Muscle layer of colon (tissue), 2 donors: ENCODE results near the gene CCDC116.
"Not testable (repeated sequence)": the region's sequence is repeated elsewhere in the genome, so short reads cannot be mapped to it uniquely, and the experiment has no call there.

ENCODE experiments used
- H3K27ac ChIP-seq: one replicate; pipeline ENCODE4 v1.7.0; 2013; ENCODE audit warnings: low read depth, mild to moderate bottlenecking, low read length, moderate library complexity
- H3K27me3 ChIP-seq, 2 donors: one replicate each; pipeline ENCODE4 v1.7.0; 2013; ENCODE audit warnings: low read length in 2 of 2, mild to moderate bottlenecking in 2 of 2; ENCODE audit not compliant: insufficient read depth in 2 of 2, control insufficient read depth in 1 of 2
- H3K36me3 ChIP-seq: one replicate; pipeline ENCODE4 v1.7.0; 2013; ENCODE audit warnings: mild to moderate bottlenecking, low read length; ENCODE audit not compliant: insufficient read depth
- H3K4me1 ChIP-seq: one replicate; pipeline ENCODE4 v1.7.0; 2013; ENCODE audit warnings: mild to moderate bottlenecking, low read length; ENCODE audit not compliant: insufficient read depth
- H3K4me3 ChIP-seq, 2 donors: one replicate each; pipeline ENCODE4 v1.7.0; 2013; ENCODE audit warnings: low read length in 2 of 2, low read depth in 1 of 2, mild to moderate bottlenecking in 1 of 2, moderate library complexity in 1 of 2
- H3K9ac ChIP-seq: one replicate; pipeline ENCODE4 v1.7.0; 2013; ENCODE audit warnings: low read length
- H3K9me3 ChIP-seq: one replicate; pipeline ENCODE4 v1.7.0; 2013; ENCODE audit warnings: mild to moderate bottlenecking, low read length
- donor health status: abdominal sarcoma.
- donor health status: Adenocarcinoma of cecum.

The CCDC116 gene

GRCh38 chr22:21612858-21613257 is 19.7 kb upstream of the CCDC116 start:
- Histone ChIP-seq H3K4me3 (no peak overlapping the region), H3K27me3 (no peaks in the 10 kb centered on the region), H3K36me3 (peaks cover 31% of the 10 kb centered on the region), H3K9ac (no peak overlapping the region), H3K4me1 (no peaks in the 10 kb centered on the region), H3K27ac (no peak overlapping the region), H3K9me3 (no peaks in the 10 kb centered on the region)

DNA sequence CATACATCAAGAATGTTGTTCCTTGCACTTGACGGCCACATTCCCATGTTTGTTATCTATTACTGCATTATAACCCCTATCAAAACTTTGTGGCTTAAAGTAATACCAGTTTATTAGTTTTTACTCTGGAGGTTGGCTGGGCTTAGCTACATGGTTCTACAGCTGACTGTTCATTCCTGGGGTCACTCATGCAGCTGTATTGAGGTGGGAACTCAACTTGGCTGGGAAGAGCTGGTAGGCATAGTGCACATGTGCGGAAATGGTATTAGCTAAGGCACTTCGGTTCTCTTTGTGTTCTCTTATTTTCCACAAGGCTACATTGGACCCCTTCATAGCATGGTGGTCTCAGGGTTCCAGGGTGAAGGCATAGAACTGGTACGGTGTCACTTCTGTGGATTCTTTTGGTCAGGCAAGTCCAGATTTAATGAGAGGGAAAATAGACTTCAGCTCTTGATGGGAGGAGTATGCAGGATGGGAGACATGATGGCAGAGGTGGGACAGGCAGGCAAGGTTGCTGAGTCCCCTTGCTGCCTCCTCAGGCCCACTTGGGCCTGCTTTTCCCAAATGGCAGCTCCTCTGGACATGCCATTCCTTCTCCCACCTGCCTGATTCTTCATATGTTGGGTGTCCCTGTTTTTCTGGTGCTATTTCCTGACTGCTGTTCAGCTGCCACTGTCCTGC is 18.9 kb upstream of the CCDC116 start:
- Histone ChIP-seq H3K4me3 (no peak overlapping the region), H3K36me3 (peaks cover 31% of the 10 kb centered on the region), H3K9me3 (no peaks in the 10 kb centered on the region), H3K4me1 (no peaks in the 10 kb centered on the region), H3K27me3 (no peaks in the 10 kb centered on the region), H3K27ac (no peak overlapping the region), H3K9ac (no peak overlapping the region)

DNA sequence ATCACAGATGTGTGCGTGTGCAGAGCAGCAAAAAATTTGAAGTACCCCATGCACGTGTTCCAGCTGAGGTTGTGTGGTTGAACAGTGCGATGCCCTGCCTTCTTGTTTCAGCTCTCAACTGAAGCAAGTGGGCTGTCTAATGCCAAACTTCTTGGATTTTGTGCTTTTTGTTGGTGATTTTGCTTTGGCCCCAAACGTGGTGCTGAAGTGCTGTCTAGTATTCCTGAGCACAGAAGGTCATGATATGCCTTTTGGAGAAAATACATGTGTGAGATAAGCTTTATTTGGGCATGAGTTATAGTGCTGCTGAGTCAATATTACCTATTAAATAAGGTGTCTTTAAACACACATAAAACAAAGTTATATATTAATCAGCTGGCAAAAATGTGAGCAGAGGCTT is 16.8 kb upstream of the CCDC116 start:
- peaks cover 31% of the 10 kb centered on the region for H3K36me3 ChIP-seq
- no peak overlapping the region for H3K27ac ChIP-seq
- H3K9ac ChIP-seq, result no peak overlapping the region
- no peak overlapping the region for H3K4me3 ChIP-seq
- H3K27me3 ChIP-seq, result no peaks in the 10 kb centered on the region
- no peaks in the 10 kb centered on the region for H3K4me1 ChIP-seq
- no peaks in the 10 kb centered on the region for H3K9me3 ChIP-seq

GRCh38 chr22:21617337-21617736 is 15.2 kb upstream of the CCDC116 start:
- peaks cover 20% of the 10 kb centered on the region for H3K36me3 ChIP-seq
- H3K9ac ChIP-seq, H3K9me3 ChIP-seq, H3K27ac ChIP-seq, H3K27me3 ChIP-seq, H3K4me3 ChIP-seq, H3K4me1 ChIP-seq: not testable (repeated sequence)

DNA sequence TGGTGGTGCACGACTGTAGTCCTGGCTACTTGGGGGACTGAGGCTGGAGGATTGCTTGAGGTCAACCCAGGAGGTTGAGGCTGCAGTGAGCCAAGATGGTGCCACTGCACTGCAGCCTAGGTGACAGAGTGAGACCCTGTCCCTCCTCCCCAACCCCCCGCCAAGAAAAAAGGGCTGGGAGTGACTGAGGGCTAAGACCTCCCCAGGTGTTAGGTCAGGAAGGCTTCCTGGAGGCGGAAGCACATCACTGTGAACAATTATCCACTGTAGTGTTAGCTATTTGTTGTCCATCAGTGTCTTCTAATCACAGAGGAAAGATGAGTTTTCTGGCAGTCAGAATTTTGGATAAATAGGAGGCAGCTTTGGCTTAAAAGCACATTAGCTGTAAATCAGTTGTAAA is 11.5 kb upstream of the CCDC116 start:
- Histone ChIP-seq H3K4me3 (no peak overlapping the region), H3K9ac (no peak overlapping the region), H3K4me1 (peaks cover 21% of the 10 kb centered on the region), H3K36me3 (peaks cover 4% of the 10 kb centered on the region), H3K27ac (no peak overlapping the region), H3K9me3 (no peaks in the 10 kb centered on the region), H3K27me3 (no peaks in the 10 kb centered on the region)

- H3K27ac ChIP-seq, result no peak overlapping the region
- H3K36me3 ChIP-seq, result peaks cover 4% of the 10 kb centered on the region
- no peaks in the 10 kb centered on the region for H3K9me3 ChIP-seq
- H3K27me3 ChIP-seq, result no peaks in the 10 kb centered on the region
- no peak overlapping the region for H3K4me3 ChIP-seq
- no peak overlapping the region for H3K9ac ChIP-seq
- H3K4me1 ChIP-seq, result peaks cover 21% of the 10 kb centered on the region
Measured at GRCh38 chr22:21622011-21622918, 10.3 kb upstream of the CCDC116 start.

DNA sequence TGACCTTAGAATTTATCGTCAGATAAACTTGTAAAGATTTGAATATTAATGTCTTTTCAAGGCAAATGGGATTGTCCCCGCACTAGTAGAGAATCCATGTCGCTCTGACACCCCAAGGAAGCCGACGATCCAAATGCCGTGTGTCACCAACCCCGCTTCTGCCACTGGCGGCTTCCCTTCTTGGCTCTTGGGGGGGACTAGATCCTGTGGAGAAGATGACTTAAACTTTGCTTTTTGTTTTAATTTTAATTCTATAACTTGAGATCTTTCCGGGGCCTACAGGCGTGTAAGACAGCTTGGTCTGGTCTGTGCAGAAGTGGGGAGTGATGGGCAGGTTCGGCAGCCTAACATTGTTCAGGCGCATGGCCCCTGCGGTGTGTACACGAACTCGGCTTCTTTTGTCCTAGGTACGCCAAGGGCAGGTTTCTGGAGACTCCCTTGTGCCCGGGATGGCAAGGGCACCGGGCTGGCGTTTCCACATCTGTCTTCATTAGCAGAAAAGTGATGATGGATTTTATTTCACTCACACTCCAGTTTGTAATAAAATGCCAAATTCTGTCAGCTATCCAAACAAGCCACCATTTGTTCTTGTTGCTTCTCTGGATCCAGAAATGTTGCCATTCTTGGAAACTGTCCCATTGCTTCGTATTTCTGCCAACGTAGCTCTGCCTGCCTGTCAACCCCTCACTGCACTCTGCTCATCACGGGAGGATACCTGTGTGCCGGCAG is 9.5 kb upstream of the CCDC116 start:
- Histone ChIP-seq H3K27me3 (no peaks in the 10 kb centered on the region), H3K4me3 (no peak overlapping the region), H3K36me3 (peaks cover 4% of the 10 kb centered on the region), H3K4me1 (peaks cover 21% of the 10 kb centered on the region), H3K9me3 (no peaks in the 10 kb centered on the region), H3K9ac (no peak overlapping the region), H3K27ac (no peak overlapping the region)

GRCh38 chr22:21623648-21623970 is 9.0 kb upstream of the CCDC116 start:
- no peak overlapping the region for H3K4me3 ChIP-seq
- peaks cover 4% of the 10 kb centered on the region for H3K36me3 ChIP-seq
- H3K4me1 ChIP-seq, result peaks cover 21% of the 10 kb centered on the region
- H3K9me3 ChIP-seq, result no peaks in the 10 kb centered on the region
- H3K27ac ChIP-seq, result no peak overlapping the region
- H3K9ac ChIP-seq, result no peak overlapping the region
- H3K27me3 ChIP-seq, result no peaks in the 10 kb centered on the region

- no peak overlapping the region for H3K9ac ChIP-seq
- H3K9me3 ChIP-seq, result no peaks in the 10 kb centered on the region
- no peaks in the 10 kb centered on the region for H3K27me3 ChIP-seq
- H3K4me3 ChIP-seq, result no peak overlapping the region
- peaks cover 24% of the 10 kb centered on the region for H3K4me1 ChIP-seq
- H3K36me3 ChIP-seq, result peaks cover 4% of the 10 kb centered on the region
- H3K27ac ChIP-seq, result no peak overlapping the region
Measured at GRCh38 chr22:21624120-21624879, 8.3 kb upstream of the CCDC116 start.

DNA sequence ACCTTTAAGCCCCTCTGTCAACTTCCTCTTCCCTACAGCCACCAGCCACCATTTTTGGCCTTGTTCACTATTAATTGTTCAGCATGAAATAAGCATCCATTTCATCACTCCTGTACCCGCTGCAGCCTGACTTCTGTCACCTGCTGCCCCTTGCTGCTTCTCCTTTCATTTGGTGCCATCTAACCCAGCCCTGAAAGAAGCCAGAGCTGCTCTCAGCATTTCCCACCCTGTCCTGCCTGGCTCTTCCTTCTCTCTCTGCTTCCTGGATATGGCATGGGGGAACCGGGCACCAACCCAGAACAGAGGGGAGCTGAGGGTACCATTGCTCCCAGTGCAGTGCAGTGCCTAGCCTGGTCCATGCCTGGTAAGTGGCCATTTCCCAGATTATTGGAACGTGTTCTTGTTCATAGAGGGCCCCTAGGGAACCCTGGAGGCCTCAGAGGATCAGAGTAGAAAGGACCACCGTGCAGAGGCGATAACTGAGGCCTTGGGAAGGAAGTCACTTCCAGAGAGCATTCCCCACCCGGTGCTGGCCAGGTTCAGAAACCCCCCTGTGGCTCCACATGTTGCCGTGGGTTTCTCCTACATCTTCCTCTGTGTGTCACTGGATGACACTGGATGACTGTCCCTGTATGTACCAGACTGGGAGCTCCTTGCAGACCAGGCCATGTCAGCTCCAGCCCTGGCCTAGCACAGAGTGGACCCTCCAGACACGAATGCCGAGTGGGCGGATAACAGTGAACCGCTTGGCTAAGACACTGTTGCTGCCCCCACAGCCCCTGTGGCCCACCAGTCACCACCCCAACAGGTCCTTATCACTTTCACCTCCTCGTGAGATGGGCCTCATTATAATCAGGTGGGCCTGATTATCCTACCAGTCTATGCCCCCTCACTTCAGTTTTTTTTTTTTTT is 7.4 kb upstream of the CCDC116 start:
- Histone ChIP-seq H3K9me3 (no peaks in the 10 kb centered on the region), H3K36me3 (peaks cover 4% of the 10 kb centered on the region), H3K4me1 (peaks cover 27% of the 10 kb centered on the region), H3K9ac (no peak overlapping the region), H3K27me3 (no peaks in the 10 kb centered on the region), H3K4me3 (no peak overlapping the region), H3K27ac (no peak overlapping the region)
